NCI-H748 treated with DMSO at 0.1 percent for 48 hours (cell line): ENCODE measurements around the gene DNASE1L2.

Experiments
- DNase-seq: peaks from one replicate; lab custom pipeline; 2025; lab: John Stamatoyannopoulos, UW

Gene DNASE1L2

DNA sequence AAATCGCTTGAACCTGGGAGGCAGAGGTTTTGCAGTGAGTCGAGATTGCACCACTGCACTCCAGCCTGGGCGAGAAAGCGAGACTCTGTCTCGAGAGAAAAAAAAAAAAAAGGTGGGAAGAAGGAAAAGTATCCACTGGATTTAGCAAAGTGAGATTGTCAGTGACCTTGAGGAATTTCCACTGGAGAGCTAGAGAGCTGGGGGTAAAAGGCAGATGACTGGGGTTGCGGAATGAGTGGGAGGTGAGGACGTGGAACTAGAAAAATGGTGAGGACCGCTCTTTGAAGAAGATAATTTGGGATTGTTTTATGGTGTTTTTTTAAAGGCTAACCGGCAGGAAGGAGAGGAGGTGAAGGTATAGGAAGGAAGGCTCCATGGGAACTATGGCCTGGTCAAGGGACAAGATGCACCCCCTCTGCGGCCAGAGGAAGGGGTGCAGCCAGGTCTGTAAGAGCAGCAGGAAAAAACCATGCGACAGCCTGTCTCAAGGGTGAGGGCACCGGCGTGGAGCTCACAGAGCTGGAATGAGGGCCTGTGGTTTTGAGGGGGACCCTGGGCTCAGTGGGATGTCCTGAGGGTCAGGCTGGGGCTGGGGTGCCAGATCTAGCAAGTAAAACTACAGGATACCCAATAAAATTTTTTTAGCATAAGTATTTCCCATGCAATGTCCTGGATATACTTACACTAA lies 31.7 kb upstream of the DNASE1L2 start:
- DNase-seq, result no peak

DNA sequence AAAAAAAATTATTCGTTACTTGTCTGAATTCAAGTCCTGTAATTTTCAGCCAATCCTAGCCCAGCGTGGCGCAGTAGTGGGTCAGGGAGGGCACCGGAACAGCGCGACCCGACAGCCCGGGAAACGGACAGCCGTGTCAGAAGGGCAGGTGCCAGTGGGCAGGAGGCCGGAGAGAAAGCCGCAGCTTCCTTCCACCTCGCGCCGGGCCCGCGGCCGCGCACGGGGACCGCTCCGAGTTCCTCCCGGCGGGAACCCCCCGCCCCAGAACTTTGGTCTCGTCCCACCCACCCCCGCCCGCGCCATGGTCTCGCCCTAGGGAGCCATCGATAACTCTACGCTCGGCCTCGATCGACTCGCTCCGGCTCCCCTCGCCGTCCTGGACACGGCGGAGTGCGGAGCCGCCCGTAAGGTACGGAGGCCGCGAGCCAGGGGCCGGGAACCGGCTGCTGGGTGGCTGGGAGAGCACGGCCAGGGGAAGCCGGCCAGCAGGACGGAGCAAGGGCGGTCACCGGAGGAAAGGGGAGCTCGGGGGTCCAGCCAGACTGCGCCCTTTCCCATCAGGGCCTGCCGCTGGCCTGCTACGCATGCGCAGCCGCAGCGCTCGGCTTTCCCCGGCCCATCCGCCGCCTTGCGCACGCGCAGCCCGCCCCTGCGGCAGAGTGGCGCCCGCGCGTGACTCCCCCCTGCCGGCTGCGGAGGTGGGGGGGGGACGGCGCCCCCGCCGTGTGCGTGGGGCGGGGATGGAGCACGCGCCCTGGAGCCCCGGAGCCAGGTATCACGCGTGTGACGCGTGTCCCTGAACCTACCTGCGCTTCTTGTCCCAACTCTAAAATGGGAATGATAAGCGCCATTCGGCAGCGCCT lies 30.9 kb upstream of the DNASE1L2 start, which contains the start of gene MLST8:
Gene MLST8 (plus strand): TSS at position 351 of the 863 bp plus-strand sequence. CDS start 632 bp downstream, outside the sequence.
- DNase-seq, result peak; percentile 30

DNA sequence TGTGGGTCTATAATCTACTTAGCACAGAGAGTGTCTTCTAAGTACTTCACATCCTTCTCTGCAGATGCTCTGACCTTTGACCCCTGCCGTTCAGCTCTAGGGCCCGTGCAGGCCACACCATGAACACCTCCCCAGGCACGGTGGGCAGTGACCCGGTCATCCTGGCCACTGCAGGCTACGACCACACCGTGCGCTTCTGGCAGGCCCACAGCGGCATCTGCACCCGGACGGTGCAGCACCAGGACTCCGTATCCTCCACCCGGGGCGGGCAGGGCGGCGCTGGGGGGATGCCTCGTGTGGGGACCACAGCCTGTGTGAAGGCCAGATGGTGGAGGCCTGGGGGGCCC lies 30.3 kb upstream of the DNASE1L2 start:
- DNase-seq, result no peak

DNA sequence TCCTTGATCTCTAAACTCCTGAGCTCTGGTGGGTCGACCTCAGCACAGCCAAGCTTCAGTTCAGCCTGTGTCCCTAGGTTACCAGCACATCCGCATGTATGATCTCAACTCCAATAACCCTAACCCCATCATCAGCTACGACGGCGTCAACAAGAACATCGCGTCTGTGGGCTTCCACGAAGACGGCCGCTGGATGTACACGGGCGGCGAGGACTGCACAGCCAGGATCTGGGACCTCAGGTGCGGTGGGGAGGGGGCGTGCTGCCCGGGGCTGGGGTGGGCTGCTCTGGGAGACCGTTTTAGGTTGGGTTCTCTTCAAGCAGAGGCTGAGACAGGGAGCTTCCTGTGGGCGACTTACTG lies 29.8 kb upstream of the DNASE1L2 start:
- DNase-seq, result no peak

DNA sequence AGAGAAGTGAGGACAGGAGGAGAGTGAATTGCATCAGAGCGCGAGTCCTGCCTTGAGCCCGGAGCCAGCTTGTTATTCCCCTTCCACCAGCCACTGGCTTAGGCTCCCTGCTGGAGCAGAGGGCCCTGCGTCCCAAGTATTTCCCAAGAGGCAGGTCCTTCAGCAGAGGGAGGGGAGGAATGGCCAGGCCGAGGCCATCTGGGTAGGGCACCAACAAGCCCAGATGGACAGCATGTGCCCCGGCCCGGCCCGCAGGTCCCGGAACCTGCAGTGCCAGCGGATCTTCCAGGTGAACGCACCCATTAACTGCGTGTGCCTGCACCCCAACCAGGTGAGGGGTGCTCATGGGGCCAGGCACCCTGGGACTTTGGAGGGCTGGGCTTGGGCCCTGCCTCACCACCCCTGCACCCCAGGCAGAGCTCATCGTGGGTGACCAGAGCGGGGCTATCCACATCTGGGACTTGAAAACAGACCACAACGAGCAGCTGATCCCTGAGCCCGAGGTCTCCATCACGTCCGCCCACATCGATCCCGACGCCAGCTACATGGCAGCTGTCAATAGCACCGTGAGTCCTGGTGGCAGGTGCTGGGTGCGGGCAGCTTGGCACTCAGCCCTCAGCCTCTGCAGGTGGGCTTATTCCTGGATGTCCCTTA lies 29.3 kb upstream of the DNASE1L2 start:
- DNase-seq, result no peak

DNA sequence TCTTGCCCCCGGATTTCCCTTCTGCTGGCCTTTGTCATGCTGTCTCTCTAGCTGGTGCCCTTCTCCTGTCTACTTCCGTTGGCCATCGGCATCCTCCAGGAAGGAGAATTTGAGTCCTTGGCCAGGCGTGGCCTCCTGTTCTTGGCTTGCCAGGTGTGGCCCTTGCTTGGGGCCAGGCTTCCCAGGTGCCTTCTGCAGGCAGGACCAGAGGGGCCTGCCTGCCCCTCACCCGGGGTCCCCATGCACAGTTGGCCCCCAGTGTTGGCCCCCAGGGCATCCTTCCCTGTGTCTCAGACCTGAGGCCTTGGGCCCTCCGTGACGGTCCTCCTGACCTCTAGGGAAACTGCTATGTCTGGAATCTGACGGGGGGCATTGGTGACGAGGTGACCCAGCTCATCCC lies 28.4 kb upstream of the DNASE1L2 start:
- no peak for DNase-seq

DNA sequence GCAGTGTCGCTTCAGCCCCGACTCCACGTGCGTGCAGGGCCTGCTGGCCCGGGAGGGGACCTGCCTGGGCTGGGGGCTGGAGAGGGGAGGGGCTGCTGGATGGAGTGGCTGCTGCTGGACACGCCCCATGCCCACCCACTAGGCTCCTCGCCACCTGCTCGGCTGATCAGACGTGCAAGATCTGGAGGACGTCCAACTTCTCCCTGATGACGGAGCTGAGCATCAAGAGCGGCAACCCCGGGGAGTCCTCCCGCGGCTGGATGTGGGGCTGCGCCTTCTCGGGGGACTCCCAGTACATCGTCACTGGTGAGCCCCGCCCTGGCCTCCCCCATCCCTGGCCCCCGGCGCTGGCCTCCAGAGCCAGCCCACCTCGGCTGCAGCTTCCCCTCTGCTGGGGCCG lies 27.9 kb upstream of the DNASE1L2 start:
- DNase-seq, result no peak

DNA sequence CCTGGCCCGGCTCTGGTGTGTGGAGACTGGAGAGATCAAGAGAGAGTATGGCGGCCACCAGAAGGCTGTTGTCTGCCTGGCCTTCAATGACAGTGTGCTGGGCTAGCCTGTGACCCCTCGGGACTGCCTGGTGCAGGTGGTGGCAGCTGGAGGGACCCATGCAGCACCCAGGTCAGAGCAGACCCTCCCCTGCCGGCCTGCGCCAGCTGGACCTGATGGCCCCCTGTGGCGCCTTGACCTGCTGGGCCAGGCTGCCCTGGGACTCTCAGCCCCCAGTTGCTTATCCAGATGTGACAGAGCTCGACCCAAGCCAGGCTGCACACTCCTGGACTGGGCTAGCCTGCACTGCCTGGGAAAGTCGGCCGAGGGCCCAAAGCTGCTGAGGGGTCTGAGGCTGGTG lies 27.5 kb upstream of the DNASE1L2 start:
- DNase-seq, result no peak

DNA sequence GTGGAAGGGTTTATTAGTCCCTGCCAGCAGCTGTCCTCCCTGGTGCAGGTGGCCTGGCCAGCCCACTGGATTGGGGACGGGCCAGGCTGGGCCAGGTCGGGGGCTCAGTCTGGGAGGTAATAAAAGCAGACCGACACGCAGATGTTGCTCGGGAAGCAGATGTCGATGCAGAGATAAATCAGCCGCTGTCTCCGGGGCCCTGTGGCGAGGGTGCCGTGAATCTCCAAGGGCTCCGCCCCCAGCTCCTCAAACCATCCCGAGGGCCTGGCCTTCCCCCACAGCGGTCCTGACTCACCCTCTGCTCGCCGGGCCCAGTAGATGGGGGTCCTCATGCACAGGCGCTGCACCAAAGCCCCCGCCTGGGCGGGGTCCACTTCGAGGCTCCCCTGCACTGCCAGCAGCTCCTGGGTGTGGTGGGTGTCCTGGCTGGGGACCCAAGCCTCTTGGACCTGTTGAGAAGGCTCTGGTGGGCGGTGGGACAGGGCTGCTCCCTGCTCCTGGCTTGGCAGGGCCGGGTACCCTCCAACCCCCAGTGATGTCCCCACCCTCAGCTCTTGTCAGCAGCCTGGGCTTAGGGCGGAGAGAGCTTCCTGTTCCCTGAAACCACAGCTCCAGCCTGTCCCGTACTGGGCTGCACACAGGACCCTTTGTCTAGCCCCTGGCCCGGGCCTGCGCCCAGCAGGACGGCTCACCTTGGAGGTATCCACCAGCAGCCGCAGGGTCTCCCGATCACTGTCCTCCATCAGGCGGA lies 26.8 kb upstream of the DNASE1L2 start:
- DNase-seq, result no peak

DNA sequence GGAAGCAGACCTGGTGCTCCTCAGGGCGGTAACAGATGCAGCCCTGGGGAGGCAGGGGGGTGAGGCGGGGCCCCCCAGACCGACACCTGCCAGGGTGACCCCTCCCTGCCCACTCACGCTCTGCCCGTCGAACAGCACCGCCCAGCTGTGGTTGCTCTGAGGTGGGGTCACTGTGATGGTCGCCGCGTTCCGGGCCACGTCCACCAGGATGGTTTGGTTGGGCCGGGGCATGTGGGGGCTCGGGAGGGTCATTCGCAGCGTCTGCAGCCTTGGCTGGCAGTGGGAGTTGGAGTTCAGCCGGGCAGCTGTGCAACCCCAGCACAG lies 26.3 kb upstream of the DNASE1L2 start:
- no peak for DNase-seq

DNA sequence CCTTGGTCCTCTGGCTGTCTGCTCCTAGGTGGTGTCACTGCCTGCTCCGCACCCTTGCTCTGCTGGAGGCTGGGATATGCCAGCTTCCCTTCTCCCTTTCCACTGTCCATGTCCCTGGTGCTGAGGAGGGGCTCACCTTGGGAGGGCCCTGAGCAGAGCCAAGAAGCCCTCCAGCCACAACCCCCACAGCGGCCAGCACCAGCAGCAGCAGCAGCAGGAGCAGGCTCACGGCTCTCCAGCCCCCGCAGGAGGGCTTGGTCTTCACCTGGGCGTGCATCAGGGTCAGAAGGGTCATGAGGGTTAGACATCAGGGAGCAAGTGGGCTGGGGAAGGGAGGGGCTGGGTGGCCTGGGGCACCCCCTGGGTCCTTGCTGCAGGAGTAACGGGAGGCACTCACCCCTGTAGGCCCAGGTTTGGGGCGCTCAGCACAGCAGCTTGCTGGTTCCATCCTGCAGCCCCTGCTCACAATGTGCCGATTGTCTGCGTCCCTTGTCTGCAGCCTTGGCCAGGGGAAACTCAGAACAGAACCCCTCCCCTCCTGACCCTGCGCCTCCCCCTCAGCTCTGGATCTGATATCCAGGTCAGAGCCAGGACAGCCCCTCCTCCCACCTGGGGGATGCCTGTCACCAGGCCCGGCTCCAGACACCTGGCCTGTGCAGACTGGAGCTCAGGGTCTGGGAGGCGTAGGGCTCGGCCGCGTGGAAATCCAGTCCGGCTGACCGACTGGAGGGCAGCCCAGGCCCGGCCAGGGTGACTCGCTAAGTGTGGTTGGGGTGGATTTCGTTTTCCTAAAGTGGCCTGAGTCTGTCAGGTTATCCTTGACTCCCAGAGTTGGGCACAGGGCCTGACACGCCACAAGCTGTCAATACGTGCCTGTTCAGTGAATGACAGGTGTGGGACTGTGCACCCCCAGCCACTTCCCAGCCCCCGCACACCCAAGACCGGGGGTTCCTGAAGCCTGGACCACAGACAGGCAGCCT lies 25.6 kb upstream of the DNASE1L2 start, which contains the start of gene BRICD5:
Gene BRICD5 (minus strand): TSS at position 478 of the 980 bp plus-strand sequence. CDS start 30 bp downstream, at position 448.
- DNase-seq, result no peak

DNA sequence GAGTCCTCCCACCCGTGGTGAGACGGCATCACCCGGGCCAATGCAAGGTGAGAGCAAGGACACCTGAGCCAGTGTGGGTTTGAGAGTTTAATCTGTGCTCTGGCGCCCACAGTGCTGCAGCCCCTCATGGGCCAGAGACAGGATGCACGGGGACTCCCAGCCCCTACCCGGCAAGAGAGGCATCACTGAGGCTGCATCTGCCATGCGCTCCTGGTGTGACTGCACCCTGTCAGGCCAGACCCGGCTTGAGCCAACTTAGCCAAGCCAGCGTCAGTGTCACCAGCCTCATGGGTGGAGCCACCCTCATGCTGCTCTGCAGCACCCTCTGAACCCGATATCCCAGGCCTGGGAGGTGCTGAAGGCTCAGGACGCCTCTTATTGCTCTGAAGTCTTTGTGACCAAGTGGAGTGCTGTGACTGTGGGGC lies 24.3 kb upstream of the DNASE1L2 start:
- no peak for DNase-seq

DNA sequence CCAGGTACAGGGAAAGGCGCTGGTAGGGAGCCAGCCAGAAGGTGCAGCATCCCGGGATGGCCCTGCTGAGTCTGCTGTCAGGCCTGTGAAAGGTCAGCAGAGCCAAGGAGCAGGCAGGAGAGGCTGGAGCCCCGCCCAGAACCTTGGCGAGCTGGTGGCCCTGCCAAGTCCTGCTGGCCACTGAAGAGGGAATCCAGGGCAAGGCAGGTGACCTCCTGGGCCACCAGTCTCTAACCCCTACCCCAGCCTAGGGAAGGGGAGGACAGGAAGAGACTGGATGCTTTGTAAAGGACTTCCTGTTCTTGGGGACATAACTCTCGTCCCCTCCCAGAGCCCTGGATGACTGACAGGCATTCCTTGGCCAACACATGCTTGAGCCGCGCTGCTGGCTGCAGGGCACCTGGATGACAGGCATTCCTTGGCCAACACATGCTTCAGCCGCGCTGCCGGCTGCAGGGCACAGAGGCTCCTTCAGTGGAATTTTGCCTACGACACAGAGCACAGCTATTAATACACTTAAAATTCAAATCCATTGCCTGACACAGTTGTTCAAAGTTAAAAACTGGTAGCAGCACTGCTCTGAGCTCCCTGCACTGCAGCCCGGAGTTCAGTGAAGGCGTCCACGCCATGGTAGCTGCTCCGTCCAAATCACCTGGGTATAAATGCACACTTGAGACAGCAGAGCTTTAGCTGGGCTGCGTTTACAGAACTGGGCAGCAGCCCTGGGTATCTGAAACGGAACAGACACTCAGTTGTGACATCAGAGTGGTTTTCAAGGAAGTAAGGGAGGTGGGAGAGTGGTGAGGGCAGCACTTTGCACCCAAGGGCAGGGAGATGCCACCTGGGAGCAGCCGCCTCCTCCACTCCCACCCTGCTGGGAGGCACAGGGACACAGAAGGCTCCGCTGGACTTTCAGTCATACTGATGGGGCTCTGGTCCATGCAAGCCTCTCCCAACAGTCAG lies 23.6 kb upstream of the DNASE1L2 start:
- DNase-seq, result no peak

DNA sequence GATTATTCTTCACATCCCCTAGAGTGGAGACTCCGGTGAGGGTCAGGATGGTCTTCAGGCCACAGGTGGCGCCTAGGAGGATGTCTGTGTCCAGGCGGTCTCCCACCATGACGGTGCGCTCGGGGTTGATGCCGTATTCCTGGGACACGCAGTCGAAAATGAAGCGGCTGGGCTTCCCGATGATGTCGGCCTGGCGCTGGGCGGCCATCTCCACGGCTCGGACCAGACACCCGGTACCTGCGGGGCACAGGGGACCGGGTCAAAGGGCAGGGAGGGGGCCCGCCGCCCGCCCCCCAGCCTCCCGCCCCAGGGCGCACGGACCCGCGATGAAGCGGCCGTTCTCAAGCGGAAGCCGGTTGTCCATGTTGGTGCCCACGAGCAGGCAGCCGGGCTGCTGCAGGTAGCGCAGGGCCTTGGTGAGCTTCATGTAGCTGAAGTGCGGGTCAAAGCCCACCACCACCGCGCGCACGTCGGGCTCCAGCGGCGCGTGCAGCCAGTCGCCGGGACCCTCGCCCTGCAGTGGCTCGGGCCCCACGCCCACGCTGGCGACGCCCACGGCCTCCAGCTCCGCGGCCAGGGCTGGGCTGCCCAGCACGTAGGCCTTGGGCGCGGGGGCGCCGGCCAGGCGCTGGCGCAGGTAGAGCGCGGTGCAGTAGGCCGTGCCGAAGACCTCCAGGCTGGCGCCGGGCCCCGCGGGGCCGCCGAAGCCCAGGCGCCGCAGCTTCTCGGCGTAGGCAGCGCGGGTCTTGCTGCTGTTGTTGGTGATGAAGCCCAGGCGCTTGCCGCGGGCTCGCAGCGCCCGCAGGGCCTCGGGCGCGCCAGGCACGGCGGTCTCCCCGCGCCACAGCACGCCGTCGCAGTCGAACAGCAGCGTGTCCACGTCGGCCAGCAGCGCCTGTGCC lies 22.2 kb upstream of the DNASE1L2 start:
- no peak for DNase-seq

DNA sequence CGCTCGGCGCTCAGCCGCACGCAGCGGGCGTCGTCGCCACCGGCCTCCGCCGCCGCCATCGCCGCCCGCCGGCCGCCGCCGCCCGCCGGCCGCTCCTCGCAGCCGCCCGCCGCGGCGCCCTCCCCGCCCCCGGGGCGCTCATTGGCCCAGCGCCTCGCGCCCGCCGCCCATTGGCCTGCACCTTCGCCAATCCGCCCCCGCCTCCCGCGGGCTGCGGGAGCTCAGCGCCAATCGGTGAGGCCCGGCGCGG lies 21.6 kb upstream of the DNASE1L2 start, which contains the start of gene PGP:
Gene PGP (minus strand): TSS at position 122 of the 250 bp plus-strand sequence. CDS start 63 bp downstream, at position 59.
- DNase-seq, result no peak

DNA sequence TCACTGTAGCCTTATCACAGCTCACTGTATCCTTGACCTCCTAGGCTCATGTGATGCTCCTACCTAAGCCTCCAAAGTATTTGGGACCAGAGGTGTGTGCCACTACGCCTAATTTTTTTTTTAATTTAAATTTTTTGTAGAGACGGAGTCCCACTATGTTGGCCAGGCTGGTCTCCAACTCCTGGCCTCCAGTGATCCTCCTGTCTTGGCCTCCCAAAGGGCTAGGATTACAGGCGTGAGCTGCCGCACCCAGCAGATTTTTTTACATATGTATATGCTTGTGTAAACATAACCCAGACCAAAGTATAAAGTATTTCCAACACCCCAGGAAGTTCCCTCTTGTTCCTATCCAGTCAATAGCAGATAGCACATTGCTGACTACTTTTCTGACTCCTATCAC lies 19.9 kb upstream of the DNASE1L2 start:
- DNase-seq, result no peak

DNA sequence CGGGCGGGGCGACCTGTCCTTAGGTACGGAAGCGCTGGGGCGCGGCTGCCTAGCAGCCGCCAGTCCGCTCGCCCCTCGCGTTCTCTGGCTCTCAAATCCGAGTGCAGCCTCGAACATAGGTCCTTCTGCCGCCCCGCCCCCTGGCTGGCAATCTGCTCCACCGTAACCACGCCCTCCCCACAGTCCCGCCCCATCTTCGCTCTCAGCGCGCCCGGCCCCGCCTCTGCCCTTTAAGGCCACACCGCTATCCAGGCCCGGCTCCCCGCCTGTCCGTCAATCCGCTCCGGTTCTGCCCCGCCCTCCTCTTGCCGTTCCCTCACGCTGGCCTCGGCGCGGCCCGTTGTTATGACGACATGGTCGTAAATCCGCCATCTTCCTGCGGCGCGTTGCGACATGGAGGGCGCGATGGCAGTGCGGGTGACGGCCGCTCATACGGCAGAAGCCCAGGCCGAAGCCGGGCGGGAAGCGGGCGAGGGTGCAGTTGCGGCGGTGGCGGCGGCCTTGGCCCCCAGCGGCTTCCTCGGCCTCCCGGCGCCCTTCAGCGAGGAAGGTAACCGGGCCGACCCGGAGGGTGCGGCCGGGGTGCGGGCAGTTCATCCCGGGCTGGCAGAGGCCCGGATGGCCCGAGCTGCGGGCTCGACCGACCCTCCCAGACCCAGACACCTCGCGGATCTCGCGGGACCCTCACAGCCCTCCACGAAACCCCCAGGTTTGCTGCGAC lies 12.9 kb upstream of the DNASE1L2 start, which contains the start of gene E4F1:
Gene E4F1 (plus strand): TSS at position 371 of the 721 bp plus-strand sequence. CDS start 23 bp downstream, at position 394.
- DNase-seq, result peak; percentile 91

DNA sequence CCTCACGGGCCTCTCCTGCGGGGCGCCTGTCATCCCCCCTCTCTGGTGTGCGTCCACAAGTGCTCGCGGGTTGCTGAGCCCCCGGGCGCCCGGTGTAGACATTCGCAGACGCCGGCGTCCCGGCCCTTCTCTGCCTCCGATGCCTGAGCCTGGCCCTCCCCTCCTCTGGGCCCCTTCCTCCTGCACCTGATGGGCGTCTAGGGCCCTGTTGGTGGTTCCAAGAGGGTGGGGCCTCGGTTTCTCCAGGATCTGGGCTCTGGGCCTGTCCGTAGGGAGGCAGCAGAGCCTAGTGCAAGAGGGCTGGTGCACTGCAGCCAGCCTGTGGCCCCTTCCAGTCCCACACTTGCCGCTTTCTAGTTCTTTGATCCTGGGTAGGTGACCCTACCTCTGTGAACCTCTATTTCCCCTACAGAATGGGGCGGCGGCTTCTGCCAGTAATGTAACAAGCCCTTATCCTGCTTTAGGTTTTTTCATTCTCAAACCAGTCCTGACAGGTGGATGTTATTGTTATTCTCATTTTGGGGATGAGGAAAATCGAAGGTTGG lies 12.2 kb upstream of the DNASE1L2 start:
- DNase-seq, result no peak
